Hair follicular keratinocyte (primary cell): Measurements from ENCODE around the gene CDK14. TPM values are rescaled to one million over a fixed set of nuclear protein-coding genes. Genes with fewer than 3 reads are reported as not detected.

Experiments used
- total RNA-seq: library from RNA; depleted of rRNA; stranded (reverse); fragments of >200 nt; gene quantifications from 2 replicates; pipeline ENCODE4 v1.2.3, GENCODE V29; 2015

Gene CDK14
- 6.6 and 11.6 TPM in 2 replicates for total RNA-seq

GRCh38 chr7:90595801-90596670, at the start of gene CDK14:
TSS of gene CDK14 (plus strand) at chr7:90596321. CDS start at chr7:90596628, 307 bp downstream.

Other genes starting within 250 kb of the CDK14 start
- gene GTPBP10, start 249.6 kb upstream of the CDK14 start, total RNA-seq: 12.5 and 19.7 TPM in 2 replicates
- 22.1 and 41.9 TPM in 2 replicates for gene CLDN12, start 192.9 kb upstream of the CDK14 start, total RNA-seq
- gene PTTG1IP2, start 126.7 kb upstream of the CDK14 start, total RNA-seq: not detected in 2 replicates